IPS DF 6.9 (cell line): ENCODE measurements around the gene CX3CR1.

ENCODE experiments used
- DNase-seq: peaks from one replicate; pipeline ENCODE4 v3.0.0-alpha.2; 2013; ENCODE audit warnings: low read depth, low spot score
- H3K27ac ChIP-seq: one replicate; pipeline ENCODE4 v1.5.1; 2013; ENCODE audit warnings: low read length, control low read depth
- H3K27me3 ChIP-seq: 2 replicates; pipeline ENCODE4 v1.6.1; 2013; ENCODE audit warnings: mild to moderate bottlenecking, low read length; ENCODE audit not compliant: control insufficient read depth, insufficient read depth
- H3K36me3 ChIP-seq: 2 replicates; pipeline ENCODE4 v1.6.1; 2013; ENCODE audit warnings: low read length; ENCODE audit not compliant: control insufficient read depth, insufficient read depth
- H3K4me1 ChIP-seq: 2 replicates; pipeline ENCODE4 v1.6.1; 2013; ENCODE audit warnings: low read length; ENCODE audit not compliant: control insufficient read depth, insufficient read depth
- H3K4me3 ChIP-seq: 2 replicates; pipeline ENCODE4 v1.5.1; 2013; ENCODE audit warnings: mild to moderate bottlenecking, low read length
- H3K9me3 ChIP-seq: 2 replicates; pipeline ENCODE4 v1.6.1; 2013; ENCODE audit warnings: low read length, inconsistent platforms; ENCODE audit not compliant: control insufficient read depth, insufficient read depth
- WGBS: extraction: QIAGEN DNeasy Blood & Tissue Kit; methylation state at CpG from one replicate; pipeline ENCODE4 v1.1.7; 2013; ENCODE audit warnings: mixed read lengths, missing lambda C conversion rate; ENCODE audit not compliant: insufficient read length, insufficient coverage; 5-methylcytosine and 5-hydroxymethylcytosine counted together

Gene CX3CR1

DNA sequence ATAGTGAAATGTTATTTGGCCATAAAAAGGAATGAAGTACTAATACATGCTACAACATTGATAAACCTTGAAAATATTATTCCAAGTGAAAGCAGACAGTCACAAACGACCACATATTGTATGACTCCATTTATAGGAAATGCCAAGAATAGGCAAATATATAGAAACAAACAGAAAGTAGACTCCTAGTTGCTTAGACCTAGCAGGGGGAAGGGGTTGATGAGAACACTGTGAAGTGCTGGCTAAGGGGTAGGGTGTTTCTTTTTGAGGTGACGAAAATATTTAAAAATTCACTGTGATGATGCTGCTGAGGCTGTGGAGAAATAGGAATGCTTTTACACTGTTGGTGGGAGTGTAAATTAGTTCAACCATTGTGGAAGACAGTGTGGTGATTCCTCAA lies 56.9 kb downstream of the CX3CR1 start:
- H3K27me3 ChIP-seq: no peaks in the 10 kb centered on the region
- H3K4me3 ChIP-seq: no peak overlapping the region
- H3K4me1 ChIP-seq: no peaks in the 10 kb centered on the region
- DNase-seq: no peak
- H3K9me3 ChIP-seq: no peaks in the 10 kb centered on the region
- H3K36me3 ChIP-seq: no peaks in the 10 kb centered on the region
- WGBS: no CpG with 5 or more reads among the region's 2 CpGs
- no peak overlapping the region for H3K27ac ChIP-seq

DNA sequence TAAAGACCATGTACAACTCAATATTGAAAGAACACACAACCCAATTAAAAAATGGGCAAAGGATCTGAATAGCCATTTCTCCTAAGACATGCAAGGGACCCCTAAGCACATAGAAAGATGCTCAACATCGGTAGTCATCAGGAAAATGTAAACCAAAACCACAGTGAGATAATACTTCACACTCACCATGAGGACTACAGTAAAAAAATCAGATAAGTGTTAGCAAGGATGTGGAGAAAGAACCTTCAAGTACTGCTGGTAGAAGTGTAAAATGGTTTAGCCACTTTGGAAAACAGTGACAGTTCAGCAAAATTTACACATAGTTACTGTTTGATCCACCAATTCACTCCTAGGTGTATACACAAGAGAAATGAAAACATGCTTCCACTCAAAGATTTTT lies 57.4 kb downstream of the CX3CR1 start:
- no peaks in the 10 kb centered on the region for H3K36me3 ChIP-seq
- H3K27me3 ChIP-seq: no peaks in the 10 kb centered on the region
- H3K9me3 ChIP-seq: no peaks in the 10 kb centered on the region
- DNase-seq: no peak
- H3K27ac ChIP-seq: no peak overlapping the region
- whole genome bisulfite sequencing: no CpG with 5 or more reads among the region's 1 CpG
- H3K4me3 ChIP-seq: no peak overlapping the region
- no peaks in the 10 kb centered on the region for H3K4me1 ChIP-seq

DNA sequence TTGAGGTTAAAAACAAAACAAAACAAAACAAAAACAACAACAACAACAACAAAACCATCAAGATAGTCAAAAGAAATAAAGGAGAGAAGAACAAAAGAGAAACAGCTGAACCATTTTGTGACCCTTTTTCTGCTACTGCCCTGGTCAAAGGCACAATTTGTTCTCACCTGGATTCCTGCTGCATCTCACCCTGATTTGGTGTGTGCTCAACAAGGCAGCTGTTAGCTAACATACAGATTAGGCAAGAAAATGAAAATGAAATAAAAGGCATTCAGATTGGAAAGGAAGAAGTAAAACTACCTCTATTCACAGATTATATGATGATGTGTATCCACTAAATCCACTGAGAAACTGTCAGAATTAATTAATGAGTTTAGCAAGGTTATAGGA lies 58.7 kb downstream of the CX3CR1 start:
- Histone ChIP-seq H3K36me3 (no peaks in the 10 kb centered on the region), H3K4me3 (no peak overlapping the region), H3K27ac (no peak overlapping the region), H3K27me3 (no peaks in the 10 kb centered on the region), H3K9me3 (no peaks in the 10 kb centered on the region), H3K4me1 (no peaks in the 10 kb centered on the region)
- DNase-seq: no peak

DNA sequence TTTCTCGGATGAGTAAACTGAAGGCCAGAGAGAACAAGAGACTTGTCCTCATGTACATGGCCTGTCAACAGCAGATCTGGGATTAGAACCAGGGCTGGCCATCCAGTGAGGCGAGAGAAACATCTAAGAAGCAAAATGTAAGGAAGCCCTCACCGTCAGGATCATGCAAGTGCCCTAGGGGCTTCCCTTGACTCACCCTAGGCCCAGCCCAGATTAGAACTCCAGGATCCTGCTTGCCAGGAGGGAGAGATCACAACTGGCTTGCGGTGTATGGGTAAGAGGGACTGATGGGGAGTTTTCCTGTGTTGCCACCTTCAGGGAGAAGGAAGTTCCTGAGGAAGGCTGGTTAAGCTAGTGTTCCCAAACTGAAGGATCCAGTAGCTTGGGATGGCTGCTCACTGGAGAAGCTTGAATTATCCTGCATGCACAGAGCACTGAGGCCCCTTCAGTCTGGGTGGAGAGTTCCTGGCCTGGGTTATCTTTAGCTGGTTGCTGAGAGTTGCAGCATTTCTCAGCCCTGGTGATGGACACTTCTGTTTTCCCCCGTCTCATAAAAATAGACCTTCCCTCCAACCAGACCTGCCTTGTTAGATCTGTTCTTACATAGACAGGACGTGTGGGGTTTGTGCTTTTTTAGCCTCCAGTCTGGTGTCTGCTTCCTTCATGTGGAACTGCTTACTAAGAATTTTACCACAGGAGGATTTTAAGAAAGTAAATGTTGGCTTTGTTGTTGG lies 59.3 kb downstream of the CX3CR1 start:
- no CpG with 5 or more reads among the region's 6 CpGs for WGBS
- H3K27me3 ChIP-seq: no peaks in the 10 kb centered on the region
- no peaks in the 10 kb centered on the region for H3K36me3 ChIP-seq
- H3K4me1 ChIP-seq: no peaks in the 10 kb centered on the region
- DNase-seq: no peak
- H3K9me3 ChIP-seq: no peaks in the 10 kb centered on the region
- no peak overlapping the region for H3K4me3 ChIP-seq
- H3K27ac ChIP-seq: no peak overlapping the region

DNA sequence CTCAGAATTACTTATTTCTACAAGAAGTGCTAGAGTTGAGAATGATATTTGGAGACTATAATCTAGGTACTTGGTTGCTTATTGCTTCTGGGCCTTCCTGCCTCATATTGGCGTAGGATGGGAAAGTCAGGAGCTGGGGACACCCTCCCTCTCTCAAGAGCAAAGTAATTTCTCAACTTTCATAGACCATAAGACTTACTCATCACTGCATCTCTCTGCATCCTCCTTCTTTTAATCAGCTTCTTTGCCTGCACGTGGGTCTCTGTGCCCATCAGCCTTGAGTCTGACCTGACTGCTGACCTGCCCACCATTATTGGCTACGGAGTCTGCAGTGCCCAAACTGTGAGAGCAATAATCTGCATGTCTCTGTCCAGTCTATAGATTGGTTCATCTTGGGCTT lies 60.1 kb downstream of the CX3CR1 start:
- WGBS: no CpG with 5 or more reads among the region's 3 CpGs
- no peak for DNase-seq
- no peaks in the 10 kb centered on the region for H3K36me3 ChIP-seq
- H3K4me3 ChIP-seq: no peak overlapping the region
- H3K27ac ChIP-seq: no peak overlapping the region
- H3K9me3 ChIP-seq: no peaks in the 10 kb centered on the region
- no peaks in the 10 kb centered on the region for H3K27me3 ChIP-seq
- no peaks in the 10 kb centered on the region for H3K4me1 ChIP-seq

DNA sequence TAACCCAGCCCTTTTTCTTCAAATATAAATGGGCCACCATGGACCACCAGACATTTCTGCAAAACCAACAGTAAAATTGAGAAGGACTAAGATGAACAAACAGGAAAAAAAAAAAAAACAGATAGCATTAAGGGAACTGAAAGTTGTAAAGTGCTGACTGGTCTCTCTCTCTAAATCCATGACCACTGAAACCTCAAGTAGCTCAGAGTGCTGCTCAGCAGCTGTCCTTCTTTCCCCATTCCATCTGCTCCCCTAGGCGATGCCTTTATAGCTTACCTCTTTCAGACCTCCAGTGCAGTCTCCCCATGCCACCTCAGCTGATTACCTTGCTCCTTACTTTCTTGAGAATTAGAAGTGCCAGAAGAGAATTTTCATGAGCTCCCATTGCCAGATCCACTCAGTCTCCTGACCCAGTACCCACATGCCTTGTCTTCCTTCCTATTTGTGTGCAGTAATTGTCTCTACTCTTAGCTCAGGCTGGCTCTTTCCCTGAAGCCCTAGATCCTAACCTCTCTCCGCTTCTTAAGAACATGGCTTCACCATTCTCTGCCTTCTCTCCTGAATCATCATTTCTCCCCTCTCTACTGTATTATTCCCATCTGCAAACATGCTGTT lies 63.6 kb downstream of the CX3CR1 start:
- Histone ChIP-seq H3K36me3 (no peaks in the 10 kb centered on the region), H3K27ac (no peak overlapping the region), H3K27me3 (no peaks in the 10 kb centered on the region), H3K4me3 (no peak overlapping the region), H3K9me3 (no peaks in the 10 kb centered on the region), H3K4me1 (peaks cover 2% of the 10 kb centered on the region; the same call in 1 of the 2 replicates)
- no CpG with 5 or more reads among the region's 2 CpGs for WGBS
- DNase-seq: no peak

DNA sequence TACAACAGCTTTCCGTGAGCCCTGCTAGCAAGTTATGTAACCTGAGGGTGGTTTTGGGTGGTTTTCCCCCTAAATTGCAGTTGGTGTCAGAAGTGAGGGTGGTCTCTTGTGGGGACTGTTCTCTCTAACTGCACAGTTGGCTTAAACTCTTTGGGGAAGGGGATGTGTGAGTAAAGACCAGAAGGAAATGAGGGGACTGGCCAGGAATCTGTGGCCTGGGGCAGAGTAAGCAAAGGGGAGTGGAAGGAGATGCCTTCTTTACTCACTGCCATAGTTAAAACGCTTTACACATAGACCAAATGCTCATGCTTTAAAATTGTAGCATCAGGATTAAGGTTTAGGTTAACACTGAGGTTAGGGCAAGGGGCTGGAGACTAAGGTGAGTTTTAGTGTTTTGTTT lies 66.2 kb downstream of the CX3CR1 start:
- Histone ChIP-seq H3K9me3 (no peaks in the 10 kb centered on the region), H3K4me3 (no peak overlapping the region), H3K4me1 (peaks cover 4% of the 10 kb centered on the region; the same call in 1 of the 2 replicates), H3K27ac (no peak overlapping the region), H3K27me3 (no peaks in the 10 kb centered on the region), H3K36me3 (no peaks in the 10 kb centered on the region)
- no peak for DNase-seq
- WGBS: no CpG with 5 or more reads among the region's 2 CpGs
